Measurements from ENCODE around the gene GALNT2.

GALNT2 gene

DNA sequence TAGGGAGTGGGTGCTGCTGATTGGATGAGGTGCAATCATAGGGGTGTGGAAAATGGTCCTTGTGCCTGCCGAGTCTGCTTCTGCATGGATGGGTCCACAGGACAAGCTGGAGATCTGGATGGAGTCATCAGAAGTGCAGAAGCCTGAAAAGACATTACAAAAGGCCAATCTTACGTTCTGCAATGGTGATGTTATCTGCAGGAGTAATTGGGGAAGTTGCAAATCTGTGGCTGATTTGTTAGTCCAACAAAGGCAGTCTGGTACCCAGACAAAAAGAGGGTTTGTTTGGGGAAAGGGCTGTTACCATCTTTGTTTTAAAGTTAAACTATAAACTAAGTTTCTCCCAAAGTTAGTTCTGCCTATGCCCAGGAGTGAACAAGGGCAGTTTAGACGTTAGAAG, 192.6 kb downstream of the GALNT2 start:
- TF ChIP-seq FOXP2 (optimal IDR thresholded peaks at IDR 0.05; ENCODE audit: control extremely low read depth, extremely low read length, insufficient read depth) (no peak), EZH2 (IDR thresholded peaks at IDR 0.05) (no peak), POLR2AphosphoS5 (IDR thresholded peaks at IDR 0.05; ENCODE audit: borderline replicate concordance, low read depth, low read length) (no peak)
- peaks cover 23% of the 10 kb centered on the region for H3K36me3 ChIP-seq (ENCODE audit: insufficient read depth, low read length)

DNA sequence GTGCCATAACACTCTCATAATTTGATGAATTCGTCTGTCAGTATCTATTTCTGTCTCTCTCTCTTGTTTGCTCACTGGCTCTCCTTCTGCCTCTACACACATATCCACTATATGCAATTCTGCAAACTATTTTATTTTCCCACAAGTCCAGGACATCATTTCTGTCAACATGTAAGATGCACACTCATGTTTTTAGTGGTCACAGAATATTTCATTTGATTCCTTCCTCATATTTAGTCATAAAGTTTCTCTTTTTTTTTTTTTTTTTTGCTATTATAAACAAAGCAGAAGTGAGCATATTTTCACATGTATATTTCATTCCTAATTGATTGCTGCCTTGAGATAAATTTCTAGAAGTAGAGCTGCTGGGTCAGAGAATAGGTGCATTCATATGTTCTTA, 193.8 kb downstream of the GALNT2 start:
- no peak for TF ChIP-seq EZH2 (IDR thresholded peaks at IDR 0.05)
- TF ChIP-seq POLR2AphosphoS5 (IDR thresholded peaks at IDR 0.05; ENCODE audit: borderline replicate concordance, low read depth, low read length) = no peak
- no peak for TF ChIP-seq FOXP2 (optimal IDR thresholded peaks at IDR 0.05; ENCODE audit: control extremely low read depth, extremely low read length, insufficient read depth)
- H3K27ac ChIP-seq = no peak overlapping the region
- H3K36me3 ChIP-seq (ENCODE audit: insufficient read depth, low read length) = peaks cover 16% of the 10 kb centered on the region
- no peaks in the 10 kb centered on the region; the same call in 1 of the 2 replicates for H3K9me3 ChIP-seq (ENCODE audit: low read depth, low read length)
- no peak for DNase-seq (ENCODE audit: low read depth, low spot score)
- H3K9ac ChIP-seq (ENCODE audit: insufficient read length) = no peak overlapping the region
- H3K4me3 ChIP-seq = no peak overlapping the region

More for the DNA sequence above, 192.6 kb downstream of the GALNT2 start:
- Histone ChIP-seq H3K9me3 (ENCODE audit: low read depth, low read length) (no peaks in the 10 kb centered on the region; the same call in 1 of the 2 replicates), H3K9ac (ENCODE audit: insufficient read length) (no peak overlapping the region), H3K27ac (no peak overlapping the region), H3K4me3 (no peak overlapping the region)
- no peak for DNase-seq (ENCODE audit: low read depth, low spot score)

DNA sequence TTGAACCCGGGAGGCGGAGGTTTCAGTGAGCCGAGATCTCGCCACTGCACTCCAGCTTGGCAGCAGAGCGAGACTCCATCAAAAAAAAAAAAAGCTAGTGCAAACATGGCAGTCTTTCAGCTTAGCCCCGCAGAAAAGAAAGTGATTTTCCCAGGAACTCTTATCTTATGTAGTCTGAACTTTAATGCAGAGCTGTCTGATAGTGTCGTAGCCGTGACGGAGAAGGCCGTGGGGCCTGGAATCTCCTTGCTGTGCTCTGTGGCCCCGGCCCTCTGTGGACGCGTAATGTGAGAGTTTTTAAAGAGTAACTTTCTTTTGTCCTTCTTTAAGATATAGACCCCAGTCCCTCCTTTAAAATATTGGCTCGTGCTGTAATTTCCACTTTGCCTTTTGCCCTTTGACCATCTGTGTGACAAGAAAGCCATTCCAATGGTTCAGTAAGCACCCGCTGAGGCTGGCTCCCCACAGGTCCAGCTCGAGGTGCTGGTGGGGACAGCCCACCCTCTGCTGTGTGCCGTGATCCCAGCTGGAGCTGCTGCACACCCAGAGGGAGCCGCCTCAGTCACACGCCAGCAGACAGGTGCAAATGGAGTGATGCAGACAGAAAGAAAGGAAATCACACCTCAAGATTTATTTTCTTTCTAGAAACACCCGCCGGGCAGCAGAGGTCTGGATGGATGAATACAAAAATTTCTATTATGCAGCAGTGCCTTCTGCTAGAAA, 195.1 kb downstream of the GALNT2 start:
- no peaks in the 10 kb centered on the region; the same call in 1 of the 2 replicates for H3K9me3 ChIP-seq (ENCODE audit: low read depth, low read length)
- H3K27ac ChIP-seq = no peak overlapping the region
- H3K9ac ChIP-seq (ENCODE audit: insufficient read length) = no peak overlapping the region
- DNase-seq (ENCODE audit: low read depth, low spot score) = no peak
- no peak overlapping the region for H3K4me3 ChIP-seq
- no peak for TF ChIP-seq FOXP2 (optimal IDR thresholded peaks at IDR 0.05; ENCODE audit: control extremely low read depth, extremely low read length, insufficient read depth)
- TF ChIP-seq EZH2 (IDR thresholded peaks at IDR 0.05) = no peak
- no peak for TF ChIP-seq POLR2AphosphoS5 (IDR thresholded peaks at IDR 0.05; ENCODE audit: borderline replicate concordance, low read depth, low read length)
- H3K36me3 ChIP-seq (ENCODE audit: insufficient read depth, low read length) = peaks cover 16% of the 10 kb centered on the region

DNA sequence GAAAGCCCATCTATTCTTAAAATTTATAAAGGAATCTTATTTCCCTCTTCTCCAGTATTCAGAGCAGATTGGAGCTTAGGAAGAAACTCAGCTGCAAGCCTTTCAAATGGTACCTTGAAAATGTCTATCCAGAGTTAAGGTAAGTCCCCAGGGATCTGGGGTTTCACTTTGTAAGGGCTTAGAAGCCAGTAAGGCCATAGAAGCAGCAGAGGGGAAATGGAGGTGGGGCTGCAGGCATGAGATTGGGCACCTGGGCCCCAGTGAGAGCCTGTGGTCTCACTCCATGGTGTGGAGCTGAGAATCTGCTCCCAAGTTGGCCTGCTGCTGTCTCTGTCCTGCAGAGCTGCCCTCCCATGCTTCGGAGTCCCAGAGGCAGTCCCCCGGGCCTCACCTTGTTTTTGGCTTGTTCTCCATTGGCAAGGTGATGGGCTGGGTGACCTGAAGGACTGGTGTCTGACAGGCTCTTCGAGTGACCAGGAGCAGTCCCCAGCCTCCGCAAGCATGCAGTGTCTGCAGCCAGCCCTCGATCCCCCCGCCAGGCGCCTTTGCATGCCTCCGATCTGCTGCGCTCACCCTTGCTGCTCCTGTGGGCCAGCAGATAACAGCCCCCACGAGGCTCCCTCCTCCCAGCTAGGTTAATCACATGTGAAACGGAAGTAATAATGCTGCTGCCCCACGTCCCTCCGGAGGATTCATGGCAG, 196.0 kb downstream of the GALNT2 start:
- TF ChIP-seq POLR2AphosphoS5 (IDR thresholded peaks at IDR 0.05; ENCODE audit: borderline replicate concordance, low read depth, low read length) (no peak), EZH2 (IDR thresholded peaks at IDR 0.05) (no peak), FOXP2 (optimal IDR thresholded peaks at IDR 0.05; ENCODE audit: control extremely low read depth, extremely low read length, insufficient read depth) (no peak)
- Histone ChIP-seq H3K9me3 (ENCODE audit: low read depth, low read length) (no peaks in the 10 kb centered on the region; the same call in 1 of the 2 replicates), H3K9ac (ENCODE audit: insufficient read length) (no peak overlapping the region), H3K27ac (no peak overlapping the region), H3K4me3 (no peak overlapping the region), H3K36me3 (ENCODE audit: insufficient read depth, low read length) (peaks cover 16% of the 10 kb centered on the region)
- DNase-seq (ENCODE audit: low read depth, low spot score) = no peak

DNA sequence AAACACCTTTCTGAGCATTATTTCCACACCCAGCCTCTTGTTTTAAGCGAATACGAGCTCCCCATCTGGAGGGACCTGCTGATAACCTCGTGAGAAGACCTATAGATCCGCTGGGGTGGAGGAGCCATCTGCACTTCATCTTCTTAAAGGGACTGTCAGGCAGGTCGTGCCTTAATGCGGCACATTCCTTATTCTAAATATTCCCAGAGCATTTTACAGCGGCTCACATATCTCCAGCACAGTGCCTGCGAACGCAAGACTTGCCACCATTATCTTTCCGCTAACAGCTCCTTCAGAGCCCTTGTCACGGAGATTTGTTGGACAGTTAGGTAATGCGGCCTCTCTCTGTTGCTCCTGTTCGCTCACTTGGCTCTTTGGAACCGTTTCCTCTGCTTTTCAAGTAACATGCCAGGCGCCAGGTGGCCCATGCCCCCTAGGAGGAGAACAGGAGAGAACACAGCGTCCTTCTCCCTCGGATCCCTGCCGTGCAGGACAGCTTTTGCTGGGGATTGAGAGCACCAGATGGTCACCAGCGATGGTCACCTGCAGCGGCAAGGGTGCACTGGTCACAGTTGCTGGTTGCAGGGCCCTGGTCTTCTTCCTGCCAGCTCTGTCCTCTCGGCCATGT, 196.6 kb downstream of the GALNT2 start:
- no peak for TF ChIP-seq FOXP2 (optimal IDR thresholded peaks at IDR 0.05; ENCODE audit: control extremely low read depth, extremely low read length, insufficient read depth)
- no peak for TF ChIP-seq POLR2AphosphoS5 (IDR thresholded peaks at IDR 0.05; ENCODE audit: borderline replicate concordance, low read depth, low read length)
- no peak for TF ChIP-seq EZH2 (IDR thresholded peaks at IDR 0.05)
- no peaks in the 10 kb centered on the region; the same call in 1 of the 2 replicates for H3K9me3 ChIP-seq (ENCODE audit: low read depth, low read length)
- no peak overlapping the region for H3K9ac ChIP-seq (ENCODE audit: insufficient read length)
- H3K36me3 ChIP-seq (ENCODE audit: insufficient read depth, low read length) = peaks cover 15% of the 10 kb centered on the region
- H3K27ac ChIP-seq = no peak overlapping the region
- no peak for DNase-seq (ENCODE audit: low read depth, low spot score)
- H3K4me3 ChIP-seq = no peak overlapping the region

DNA sequence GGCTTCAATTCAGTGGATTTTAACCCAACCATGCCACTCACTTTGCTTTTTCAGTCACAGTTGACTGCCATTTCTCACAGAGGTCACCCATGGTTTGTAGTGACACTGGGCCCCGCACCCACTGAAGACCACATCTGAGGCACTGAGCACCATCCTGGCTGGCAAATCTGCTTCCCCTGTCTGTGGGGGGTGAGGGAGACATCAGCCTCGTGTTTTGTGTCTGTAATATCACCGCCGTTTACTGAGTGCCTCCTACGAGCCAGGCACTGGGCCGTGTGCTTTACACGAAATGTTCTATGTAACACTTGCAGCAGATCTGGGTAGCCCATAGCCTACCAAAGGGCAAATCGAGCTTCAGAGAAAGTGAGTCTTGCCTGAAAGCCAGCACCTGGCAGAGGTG, 197.3 kb downstream of the GALNT2 start:
- no peak overlapping the region for H3K4me3 ChIP-seq
- TF ChIP-seq FOXP2 (optimal IDR thresholded peaks at IDR 0.05; ENCODE audit: control extremely low read depth, extremely low read length, insufficient read depth) (no peak), EZH2 (IDR thresholded peaks at IDR 0.05) (no peak), POLR2AphosphoS5 (IDR thresholded peaks at IDR 0.05; ENCODE audit: borderline replicate concordance, low read depth, low read length) (no peak)
- no peak overlapping the region for H3K27ac ChIP-seq
- DNase-seq (ENCODE audit: low read depth, low spot score) = no peak
- peaks cover 8% of the 10 kb centered on the region for H3K36me3 ChIP-seq (ENCODE audit: insufficient read depth, low read length)
- no peak overlapping the region for H3K9ac ChIP-seq (ENCODE audit: insufficient read length)
- no peaks in the 10 kb centered on the region for H3K9me3 ChIP-seq (ENCODE audit: low read depth, low read length)

DNA sequence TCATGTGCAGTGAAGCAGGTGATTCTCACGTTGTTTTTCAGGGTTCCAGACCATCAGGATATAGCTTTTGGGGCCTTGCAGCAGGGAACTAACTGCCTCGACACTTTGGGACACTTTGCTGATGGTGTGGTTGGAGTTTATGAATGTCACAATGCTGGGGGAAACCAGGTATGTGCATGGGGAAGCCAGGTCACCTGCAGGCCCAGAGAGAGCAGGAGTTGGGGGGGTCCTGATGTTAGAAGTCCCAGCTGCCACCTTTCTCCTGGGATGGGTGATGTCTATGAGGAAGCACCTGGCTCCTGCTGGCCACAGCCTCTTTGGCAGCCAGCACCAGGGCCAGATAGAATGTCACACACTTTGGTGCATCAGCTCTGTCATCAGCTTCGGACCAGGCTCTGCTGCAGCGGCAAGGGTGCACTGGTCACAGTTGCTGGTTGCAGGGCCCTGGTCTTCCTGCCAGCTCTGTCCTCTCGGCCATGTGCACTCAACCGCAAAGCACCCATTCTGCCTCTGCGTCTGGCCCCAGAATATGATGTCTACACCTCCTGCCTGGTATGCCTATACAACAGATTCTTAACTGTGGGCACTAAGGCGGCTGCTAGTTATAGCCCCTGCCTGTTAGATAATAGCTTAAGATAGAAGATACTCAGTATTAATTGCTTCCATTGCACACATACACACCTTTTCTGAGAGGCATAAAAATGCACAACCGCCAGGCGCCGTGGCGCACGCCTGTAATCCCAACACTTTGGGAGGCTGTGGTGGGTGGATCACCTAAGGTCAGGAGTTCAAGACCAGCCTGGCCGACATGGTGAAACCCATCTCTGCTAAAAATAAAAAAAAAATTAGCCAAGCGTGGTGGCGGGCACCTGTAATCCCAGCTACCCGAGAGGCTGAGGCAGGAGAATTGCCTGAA, 198.4 kb downstream of the GALNT2 start:
- H3K9me3 ChIP-seq (ENCODE audit: low read depth, low read length) = no peaks in the 10 kb centered on the region
- no peak overlapping the region for H3K9ac ChIP-seq (ENCODE audit: insufficient read length)
- no peak for TF ChIP-seq POLR2AphosphoS5 (IDR thresholded peaks at IDR 0.05; ENCODE audit: borderline replicate concordance, low read depth, low read length)
- TF ChIP-seq EZH2 (IDR thresholded peaks at IDR 0.05) = no peak
- TF ChIP-seq FOXP2 (optimal IDR thresholded peaks at IDR 0.05; ENCODE audit: control extremely low read depth, extremely low read length, insufficient read depth) = no peak
- H3K4me3 ChIP-seq = no peak overlapping the region
- no peak overlapping the region for H3K27ac ChIP-seq
- no peak for DNase-seq (ENCODE audit: low read depth, low spot score)
- peaks cover 5% of the 10 kb centered on the region; the same call in 1 of the 2 replicates for H3K36me3 ChIP-seq (ENCODE audit: insufficient read depth, low read length)
